Loucy (cell line): ENCODE results near the gene HDX.

Experiments
- H2AFZ ChIP-seq: fragments of 200-600 bp; sonication (generic); 2 replicates; pipeline ENCODE4 v1.6.0; 2016; ENCODE audit warnings: antibody characterized with exemption, mild to moderate bottlenecking, low read length, moderate library complexity
- H3F3A ChIP-seq: fragments of 200-600 bp; 2 replicates; pipeline ENCODE4 v1.6.0; 2016; ENCODE audit warnings: antibody characterized with exemption, low read depth, mild to moderate bottlenecking
- H3K27me3 ChIP-seq: fragments of 200-600 bp; sonication (generic); 2 replicates; pipeline ENCODE4 v1.6.1; 2014; ENCODE audit warnings: low read length, mild to moderate bottlenecking; ENCODE audit not compliant: insufficient read depth, poor library complexity, severe bottlenecking
- H3K36me3 ChIP-seq: fragments of 200-600 bp; sonication (generic); 2 replicates; pipeline ENCODE4 v1.6.1; 2016; ENCODE audit warnings: low read length; ENCODE audit not compliant: insufficient read depth
- H3K4me1 ChIP-seq: fragments of 200-600 bp; sonication (generic); 2 replicates; pipeline ENCODE4 v1.5.1; 2014; ENCODE audit warnings: low read length, mild to moderate bottlenecking; ENCODE audit not compliant: insufficient read depth, poor library complexity, severe bottlenecking
- H3K4me2 ChIP-seq: fragments of 200-600 bp; sonication (generic); 2 replicates; pipeline ENCODE4 v1.6.0; 2014; ENCODE audit warnings: antibody characterized with exemption, low read length, low read depth, mild to moderate bottlenecking; ENCODE audit not compliant: poor library complexity, severe bottlenecking
- H3K4me3 ChIP-seq: fragments of 200-600 bp; sonication (generic); 2 replicates; pipeline ENCODE4 v1.5.1; 2014; ENCODE audit warnings: low read length, mild to moderate bottlenecking, mixed read lengths; ENCODE audit not compliant: poor library complexity, severe bottlenecking
- H3K79me2 ChIP-seq: fragments of 200-600 bp; sonication (generic); 2 replicates; pipeline ENCODE4 v1.6.1; 2014; ENCODE audit warnings: low read length; ENCODE audit not compliant: insufficient read depth
- H3K9ac ChIP-seq: fragments of 200-600 bp; sonication (generic); 2 replicates; pipeline ENCODE4 v1.6.0; 2014; ENCODE audit warnings: mild to moderate bottlenecking, low read depth, low read length, moderate library complexity; ENCODE audit not compliant: poor library complexity, severe bottlenecking
- H3K9me2 ChIP-seq: fragments of 200-600 bp; sonication (generic); replicated peaks from 2 replicates; pipeline ENCODE4 v1.6.1; 2016; ENCODE audit warnings: low read depth, low read length, mixed read lengths
- H3K9me3 ChIP-seq: fragments of 200-600 bp; sonication (generic); 2 replicates; pipeline ENCODE4 v1.6.1; 2014; ENCODE audit warnings: mild to moderate bottlenecking, antibody characterized with exemption, low read length, low read depth; ENCODE audit not compliant: insufficient read depth
- H4K20me1 ChIP-seq: fragments of 200-600 bp; sonication (generic); 2 replicates; pipeline ENCODE4 v1.6.0; 2014; ENCODE audit warnings: antibody characterized with exemption, low read length, mild to moderate bottlenecking; ENCODE audit not compliant: insufficient read depth, poor library complexity, severe bottlenecking
- CTCF ChIP-seq: fragments of 200-600 bp; sonication (generic); conservative IDR thresholded peaks from 2 replicates; pipeline ENCODE4 v1.5.1; 2014; ENCODE audit warnings: mild to moderate bottlenecking, antibody characterized with exemption, low read length
- EZH2phosphoT487 ChIP-seq: fragments of 200-600 bp; IDR thresholded peaks from 2 replicates; pipeline ENCODE4 v1.6.1; 2018; ENCODE audit warnings: antibody characterized with exemption, mild to moderate bottlenecking, moderate library complexity, borderline replicate concordance

The HDX gene

GRCh38 chrX:84467898-84468297, 34.4 kb downstream of the HDX start:
- H2AFZ ChIP-seq, result no peak overlapping the region
- no peaks in the 10 kb centered on the region for H3F3A ChIP-seq
- H3K4me3 ChIP-seq, result no peak overlapping the region
- H3K36me3 ChIP-seq, result no peaks in the 10 kb centered on the region
- H3K4me1 ChIP-seq, result no peaks in the 10 kb centered on the region
- no peaks in the 10 kb centered on the region for H3K9me3 ChIP-seq
- H3K27me3 ChIP-seq, result no peaks in the 10 kb centered on the region
- no peak overlapping the region for H3K4me2 ChIP-seq
- no peak overlapping the region for H3K9ac ChIP-seq
- TF ChIP-seq EZH2phosphoT487, result no peak
- TF ChIP-seq CTCF, result no peak
- H3K9me2 ChIP-seq, result no peaks in the 10 kb centered on the region
- no peaks in the 10 kb centered on the region for H4K20me1 ChIP-seq
- H3K79me2 ChIP-seq, result no peaks in the 10 kb centered on the region

- Histone ChIP-seq H3F3A (no peaks in the 10 kb centered on the region), H4K20me1 (no peaks in the 10 kb centered on the region), H3K4me1 (no peaks in the 10 kb centered on the region), H3K9ac (no peak overlapping the region), H3K9me2 (no peaks in the 10 kb centered on the region), H3K79me2 (no peaks in the 10 kb centered on the region), H2AFZ (no peak overlapping the region), H3K4me3 (no peak overlapping the region), H3K36me3 (no peaks in the 10 kb centered on the region), H3K9me3 (no peaks in the 10 kb centered on the region), H3K27me3 (no peaks in the 10 kb centered on the region), H3K4me2 (no peak overlapping the region)
- no peak for TF ChIP-seq EZH2phosphoT487
- TF ChIP-seq CTCF, result no peak
Observed at GRCh38 chrX:84453351-84454246, 48.7 kb downstream of the HDX start.

- H3K79me2 ChIP-seq, result no peaks in the 10 kb centered on the region
- H2AFZ ChIP-seq, result no peak overlapping the region
- H3F3A ChIP-seq, result no peaks in the 10 kb centered on the region
- H3K4me2 ChIP-seq, result no peak overlapping the region
- H4K20me1 ChIP-seq, result no peaks in the 10 kb centered on the region
- no peaks in the 10 kb centered on the region for H3K27me3 ChIP-seq
- TF ChIP-seq CTCF, result no peak
- TF ChIP-seq EZH2phosphoT487, result no peak
- no peak overlapping the region for H3K9ac ChIP-seq
- H3K4me1 ChIP-seq, result no peaks in the 10 kb centered on the region
- no peaks in the 10 kb centered on the region for H3K9me3 ChIP-seq
- H3K9me2 ChIP-seq, result no peaks in the 10 kb centered on the region
- H3K4me3 ChIP-seq, result no peak overlapping the region
- H3K36me3 ChIP-seq, result no peaks in the 10 kb centered on the region
Observed at GRCh38 chrX:84441143-84441542, 61.1 kb downstream of the HDX start.
